ENCODE results near the gene SORCS2. TPM values are rescaled to one million over a fixed set of nuclear protein-coding genes. Genes with fewer than 3 reads are reported as not detected.
"Not testable (repeated sequence)": the region's sequence is repeated elsewhere in the genome, so short reads cannot be mapped to it uniquely, and the experiment has no call there.

The SORCS2 gene
- polyA plus RNA-seq, 4 donors: 6.7 to 9.8 (median 8.7) TPM

- DNase-seq (ENCODE audit: low read depth in 4 of 4, low spot score in 3 of 4): peak; percentile 60 to 76 (median 68)
Measured at GRCh38 chr4:7581477-7581876, 389.1 kb downstream of the SORCS2 start.

- no peak for DNase-seq (ENCODE audit: low read depth in 4 of 4, low spot score in 3 of 4)
Measured at GRCh38 chr4:7582313-7583097, 390.2 kb downstream of the SORCS2 start.

GRCh38 chr4:7584098-7584497, 391.8 kb downstream of the SORCS2 start:
- no peak for DNase-seq (ENCODE audit: low read depth in 4 of 4, low spot score in 3 of 4)

GRCh38 chr4:7584606-7585159, 392.3 kb downstream of the SORCS2 start:
- no peak for DNase-seq (ENCODE audit: low read depth in 4 of 4, low spot score in 3 of 4)

DNA sequence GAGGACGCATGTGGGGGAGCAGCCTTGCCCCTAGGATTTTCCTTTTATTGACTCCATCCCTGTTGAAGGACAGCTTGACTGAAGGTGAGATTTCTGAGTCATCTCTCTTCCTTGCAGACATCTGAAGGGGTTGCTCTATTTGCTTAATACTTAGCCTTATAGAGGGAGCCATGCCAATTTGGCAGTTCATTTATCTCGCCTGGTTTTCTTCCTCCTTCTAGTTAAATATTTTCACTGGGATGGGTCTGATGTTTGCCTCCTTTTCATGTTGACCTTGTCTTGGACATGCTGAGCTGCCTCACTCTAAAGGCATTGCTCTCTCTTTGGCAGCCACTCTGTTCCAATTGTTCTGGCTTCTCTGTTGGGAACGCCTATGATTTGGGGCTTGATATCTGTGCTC, 393.4 kb downstream of the SORCS2 start:
- no peak for DNase-seq (ENCODE audit: low read depth in 4 of 4, low spot score in 3 of 4)

DNA sequence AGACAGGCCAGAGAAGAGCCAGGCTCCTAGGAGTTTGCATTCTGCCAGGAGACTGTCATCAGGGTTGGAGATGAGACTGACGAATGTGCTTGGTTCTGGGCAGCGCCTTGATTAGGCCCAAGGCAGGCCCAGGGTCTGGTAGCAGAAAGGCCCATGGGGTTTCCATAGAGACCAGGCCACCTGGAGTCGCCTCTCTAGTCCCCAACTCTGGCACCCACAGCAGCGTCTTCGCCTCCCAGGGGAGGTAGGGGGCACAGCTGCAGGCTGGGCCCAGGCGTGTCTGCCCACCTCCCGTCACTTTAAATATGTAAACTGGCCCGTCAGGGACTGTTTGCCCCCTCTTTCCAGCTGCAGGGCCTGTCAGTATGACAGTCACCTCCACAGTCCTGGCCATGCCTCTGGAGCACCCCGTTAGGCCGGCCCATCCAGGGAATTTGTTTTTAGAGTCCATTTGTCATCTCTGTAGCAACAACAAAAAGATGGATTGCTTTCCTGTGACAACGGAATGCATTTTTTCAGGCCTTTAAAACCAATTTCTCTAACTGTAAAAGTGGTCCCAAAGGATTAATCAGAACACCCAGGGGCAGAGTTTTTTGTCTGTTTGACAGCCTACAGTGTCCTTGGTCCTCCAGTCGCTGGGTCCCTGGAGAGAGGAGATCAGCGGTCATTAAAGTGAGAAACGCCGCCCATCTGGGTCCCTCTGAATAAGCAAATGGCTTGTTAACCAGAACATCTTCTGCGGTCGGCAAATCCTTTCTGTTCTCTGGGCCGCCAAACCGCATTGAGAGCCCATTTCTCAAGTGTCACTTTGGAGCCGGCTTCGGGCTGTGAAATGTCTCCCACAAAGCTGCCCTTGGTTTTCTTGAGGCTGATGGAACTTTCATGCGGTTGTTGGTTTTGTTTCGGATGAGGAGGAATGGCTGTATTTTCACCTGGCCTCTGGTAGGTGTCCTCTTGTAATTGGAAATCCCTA, 395.4 kb downstream of the SORCS2 start:
- no peak for DNase-seq (ENCODE audit: low read depth in 4 of 4, low spot score in 3 of 4)

DNA sequence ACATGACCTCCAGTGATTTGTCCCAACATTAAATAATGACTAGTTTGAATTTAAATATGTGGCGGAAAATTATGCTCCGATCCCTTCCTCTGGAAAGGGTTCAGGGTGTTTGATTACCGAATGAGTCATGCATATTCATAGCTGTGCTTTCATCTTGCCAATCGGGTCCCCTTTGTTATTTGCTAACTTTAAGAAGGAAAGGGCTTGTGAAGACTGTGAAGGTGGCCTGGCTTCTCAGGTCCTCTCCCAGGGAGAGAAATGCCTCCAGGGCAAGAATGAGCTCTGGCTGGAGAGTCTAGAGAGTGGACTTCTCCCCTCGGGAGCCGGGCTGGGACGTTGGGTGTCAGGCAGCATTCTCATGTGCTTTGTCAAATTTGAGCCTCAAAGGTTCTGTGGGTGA, 397.9 kb downstream of the SORCS2 start:
- no peak for DNase-seq (ENCODE audit: low read depth in 4 of 4, low spot score in 3 of 4)

DNA sequence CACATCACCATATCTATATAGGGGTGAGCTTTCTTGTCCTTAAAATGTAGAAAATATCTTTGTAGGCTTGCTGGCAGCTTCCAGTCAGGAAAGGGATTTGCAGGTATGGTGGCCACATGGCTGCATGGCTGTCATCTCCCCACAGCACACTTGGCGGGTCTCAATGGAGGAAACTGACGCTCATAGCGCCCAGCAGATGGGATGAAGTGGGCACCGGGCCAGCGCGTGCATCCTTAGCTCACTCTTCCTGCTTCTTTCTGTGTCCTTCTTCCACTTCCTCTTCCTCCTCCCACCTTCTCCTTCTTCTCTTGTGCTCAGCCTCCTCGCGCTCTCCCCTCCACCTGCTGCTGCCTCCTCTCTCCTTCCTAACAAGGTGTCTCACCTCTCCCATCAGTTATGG, 398.6 kb downstream of the SORCS2 start:
- no peak for DNase-seq (ENCODE audit: low read depth in 4 of 4, low spot score in 3 of 4)

- DNase-seq (ENCODE audit: low read depth in 4 of 4, low spot score in 3 of 4): no peak
Measured at GRCh38 chr4:7591409-7592053, 399.2 kb downstream of the SORCS2 start.

DNA sequence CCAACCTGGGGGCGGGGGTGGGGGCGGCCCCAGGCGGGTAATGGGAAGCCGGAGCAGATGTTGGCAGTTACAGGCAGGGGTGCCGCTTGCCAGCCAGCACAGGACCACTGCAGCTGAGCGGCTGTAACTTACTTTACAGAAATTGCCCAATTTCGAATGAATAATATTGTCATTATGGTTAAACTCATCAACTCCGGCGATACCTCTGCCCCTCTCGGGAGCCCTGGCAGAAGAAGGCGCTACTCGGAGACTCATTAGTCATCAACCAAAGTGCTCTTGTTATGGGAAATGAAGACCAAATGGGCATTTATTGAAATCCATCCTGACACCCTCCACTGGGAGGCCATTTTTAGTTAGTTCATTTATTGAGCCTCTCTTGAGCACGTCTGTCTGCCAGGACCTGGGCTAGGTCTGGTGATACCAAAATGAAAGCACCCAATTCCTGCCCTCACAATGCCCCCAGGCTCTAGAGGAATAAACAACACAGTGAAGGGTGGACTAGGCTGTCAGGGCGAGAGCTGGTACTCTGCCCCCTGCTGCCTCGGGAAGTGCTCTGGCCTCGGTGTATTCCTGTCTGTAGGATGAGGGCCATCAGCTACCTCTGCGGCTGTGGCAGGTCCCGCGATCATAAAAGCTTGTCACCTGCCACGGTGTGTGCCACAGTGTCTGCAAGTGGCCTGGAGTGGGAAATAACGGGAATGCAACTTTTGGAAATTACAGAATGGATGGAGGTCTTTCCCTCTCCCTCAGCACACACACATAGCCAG, 401.5 kb downstream of the SORCS2 start:
- no peak for DNase-seq (ENCODE audit: low read depth in 4 of 4, low spot score in 3 of 4)

DNA sequence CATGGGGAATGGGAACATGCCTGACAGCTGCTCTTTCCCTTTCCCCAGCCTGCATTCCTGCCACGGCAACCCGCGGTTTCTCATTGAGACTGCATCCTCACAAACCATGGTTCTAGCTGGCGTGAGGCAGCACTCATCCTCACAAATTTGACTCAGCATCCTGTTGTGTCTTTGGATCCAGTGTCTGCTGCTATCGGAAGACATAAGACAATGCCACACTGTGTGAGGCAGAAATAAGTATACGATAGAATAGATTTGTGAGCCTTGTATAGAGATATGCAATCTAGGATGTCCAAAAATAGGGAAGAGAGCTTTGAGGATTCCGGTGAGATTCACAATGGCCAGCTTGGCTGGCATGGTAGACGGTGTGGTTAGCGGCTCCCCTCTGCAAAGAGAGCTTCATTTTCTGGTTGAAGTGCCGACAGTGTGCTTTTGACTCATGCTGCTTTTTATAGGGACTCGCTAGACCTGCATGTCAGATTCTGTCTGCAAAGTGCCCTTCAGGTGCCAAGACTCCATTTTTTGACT, 403.7 kb downstream of the SORCS2 start:
- no peak for DNase-seq (ENCODE audit: low read depth in 4 of 4, low spot score in 3 of 4)

DNA sequence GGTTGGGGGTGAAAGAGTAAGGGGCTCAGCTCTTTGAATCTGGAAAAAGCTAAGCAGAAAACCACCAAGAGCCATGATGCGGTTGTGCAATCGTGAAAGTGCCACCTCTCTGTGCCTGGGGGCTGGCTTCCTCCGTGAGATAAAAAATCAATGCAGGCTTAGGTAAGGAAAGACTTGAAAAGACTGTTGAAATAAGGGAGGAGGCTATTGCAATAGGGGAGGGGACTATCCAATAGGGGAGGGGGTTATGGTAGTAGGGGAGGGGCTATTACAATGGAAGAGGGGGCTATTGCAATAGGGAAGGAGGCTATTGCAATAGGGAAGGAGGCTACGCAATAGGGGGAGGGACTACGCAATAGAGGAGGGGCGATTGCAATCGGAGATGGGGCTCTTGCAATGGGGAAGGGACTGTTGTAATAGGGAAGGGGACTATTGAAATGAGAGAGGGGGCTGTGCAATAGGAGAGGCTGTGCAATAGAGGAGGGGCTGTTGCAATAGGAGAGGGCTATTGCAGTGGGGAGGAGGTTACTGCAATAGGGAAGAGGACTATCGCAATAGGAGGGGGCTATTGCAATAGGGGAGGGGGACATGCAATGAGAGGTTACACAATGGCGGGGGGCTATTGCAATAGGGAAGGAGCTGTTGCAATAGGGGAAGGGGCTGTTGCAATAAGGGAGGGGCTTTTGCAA, 404.7 kb downstream of the SORCS2 start:
- DNase-seq (ENCODE audit: low read depth in 4 of 4, low spot score in 3 of 4): no peak

DNA sequence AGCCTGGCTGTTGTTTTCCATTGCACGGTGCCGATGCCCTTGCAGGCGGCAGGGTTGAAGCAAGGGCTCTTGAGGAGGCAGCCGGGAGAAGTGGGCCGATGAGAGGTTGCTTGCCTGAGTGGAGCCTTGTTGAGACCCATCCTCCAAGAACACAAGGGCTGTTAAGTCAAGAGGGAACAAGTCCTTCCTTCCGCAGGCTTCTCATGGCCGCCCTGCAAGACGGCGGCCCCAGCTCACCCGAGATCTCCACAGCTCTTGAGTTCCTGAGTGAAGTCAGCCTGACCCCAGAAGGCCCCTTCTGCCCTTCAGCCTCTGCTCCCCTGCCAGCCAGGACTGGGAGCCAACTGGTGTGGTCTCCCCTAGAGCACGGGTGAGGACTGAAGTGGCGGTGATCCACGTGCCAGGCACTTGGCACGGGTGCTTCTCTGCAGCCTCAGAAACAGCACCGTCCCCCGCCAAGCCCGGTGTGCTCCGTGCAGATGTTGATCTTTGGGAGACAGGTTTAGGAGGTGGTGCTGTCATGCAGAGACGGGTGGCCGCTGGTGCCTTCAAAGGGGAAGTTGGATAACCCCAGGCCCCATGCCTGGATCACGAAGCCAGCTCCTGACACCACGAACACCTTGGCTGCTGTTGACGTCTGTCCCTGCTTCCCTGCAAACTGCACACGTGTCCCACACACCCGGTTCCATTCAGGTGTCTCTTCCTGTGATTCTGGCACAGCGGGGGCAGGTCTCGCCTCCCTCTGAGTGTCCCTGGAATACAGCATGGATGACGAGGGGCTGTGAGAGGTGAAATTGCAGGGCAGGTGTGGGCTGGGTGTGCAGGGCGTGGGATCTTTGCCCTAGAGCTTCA, 406.8 kb downstream of the SORCS2 start:
- no peak for DNase-seq (ENCODE audit: low read depth in 4 of 4, low spot score in 3 of 4)

GRCh38 chr4:7600247-7600646, 407.9 kb downstream of the SORCS2 start:
- DNase-seq (ENCODE audit: low read depth in 4 of 4, low spot score in 3 of 4): no peak

- not testable (repeated sequence) for DNase-seq (ENCODE audit: low read depth in 4 of 4, low spot score in 3 of 4)
Measured at GRCh38 chr4:7602166-7602565, 409.8 kb downstream of the SORCS2 start.

DNA sequence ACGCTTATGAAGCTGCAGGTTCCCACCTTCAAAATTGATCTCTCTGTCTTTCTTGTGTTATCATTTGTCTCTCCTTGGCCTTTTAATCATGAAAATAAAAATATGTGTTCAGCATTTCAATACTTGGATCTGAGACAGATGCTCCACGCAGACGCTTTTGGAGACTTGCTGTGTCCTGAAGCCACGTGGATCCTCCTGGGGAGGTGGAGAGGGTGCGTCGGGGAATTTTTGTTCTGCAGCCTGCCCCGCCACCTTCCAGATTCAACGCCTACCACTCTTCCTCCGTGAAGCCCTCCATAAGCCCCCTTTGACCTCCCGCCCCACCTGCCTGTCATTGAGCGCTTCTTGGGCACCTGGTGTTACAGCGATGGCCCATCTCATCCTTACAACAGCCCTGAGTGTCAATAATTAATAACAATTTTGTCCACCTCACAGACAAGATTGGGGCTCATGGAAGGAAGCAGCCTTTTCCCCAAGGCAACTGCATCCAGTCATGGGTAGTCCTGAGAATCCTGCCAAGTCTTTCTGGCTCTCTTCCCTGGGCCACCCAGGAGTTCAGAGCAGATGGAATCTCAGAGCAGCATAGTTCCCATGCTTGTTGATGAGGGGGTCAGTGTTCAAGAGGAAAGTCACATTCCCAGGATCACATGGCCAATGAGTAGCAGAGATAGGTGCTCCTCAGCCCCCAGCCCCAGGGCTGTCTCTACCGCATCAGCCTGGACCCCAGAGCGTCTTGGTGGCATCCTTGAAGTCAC, 415.0 kb downstream of the SORCS2 start:
- DNase-seq (ENCODE audit: low read depth in 4 of 4, low spot score in 3 of 4): no peak

DNA sequence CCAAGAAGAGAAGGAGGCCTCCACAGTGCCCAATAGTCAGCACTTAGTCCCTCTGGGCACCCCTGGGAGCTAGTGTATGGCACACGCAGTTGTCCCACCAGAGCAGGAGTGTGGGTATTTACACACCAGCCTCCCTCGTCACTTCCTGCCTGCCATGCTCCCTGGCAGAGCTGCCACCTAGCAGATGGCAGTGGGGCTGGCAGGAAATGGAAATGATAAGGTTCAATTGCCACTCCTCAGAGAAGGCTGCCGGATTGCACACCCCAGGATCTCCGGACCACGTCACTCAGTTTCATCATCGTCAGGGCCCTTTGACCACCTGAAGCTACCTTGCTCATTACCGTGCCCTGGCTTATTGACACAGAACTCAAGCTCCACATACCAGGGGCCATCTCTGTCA, 415.7 kb downstream of the SORCS2 start:
- no peak for DNase-seq (ENCODE audit: low read depth in 4 of 4, low spot score in 3 of 4)

DNA sequence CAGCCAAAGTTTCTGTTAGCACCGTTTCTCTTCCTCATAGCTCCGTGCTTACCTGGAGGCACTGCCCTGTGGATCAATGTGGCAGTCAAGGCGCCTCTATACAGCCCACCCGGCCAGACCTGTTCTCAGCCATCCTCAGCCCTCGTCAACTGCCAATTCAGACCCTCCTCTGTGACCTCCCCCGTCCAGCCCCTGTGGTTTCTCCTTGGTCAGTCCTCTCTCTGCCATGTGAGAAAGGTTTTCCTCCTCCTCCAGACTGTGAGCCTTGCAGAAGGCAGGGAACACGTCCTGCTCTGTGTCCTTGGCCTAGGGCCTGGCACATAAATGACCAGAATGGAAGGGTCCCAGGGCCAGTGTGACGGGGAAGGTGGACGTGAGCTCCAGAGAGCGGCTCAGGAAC, 417.0 kb downstream of the SORCS2 start:
- DNase-seq (ENCODE audit: low read depth in 4 of 4, low spot score in 3 of 4): no peak
